NCI-H774 (cell line): ENCODE measurements around the gene CREB5.
A peak's percentile ranks its signal among the peaks of the same experiment; 100 is the strongest.

Experiments used
- DNase-seq: peaks from one replicate; lab custom pipeline; 2025; lab: John Stamatoyannopoulos, UW

The CREB5 gene

DNA sequence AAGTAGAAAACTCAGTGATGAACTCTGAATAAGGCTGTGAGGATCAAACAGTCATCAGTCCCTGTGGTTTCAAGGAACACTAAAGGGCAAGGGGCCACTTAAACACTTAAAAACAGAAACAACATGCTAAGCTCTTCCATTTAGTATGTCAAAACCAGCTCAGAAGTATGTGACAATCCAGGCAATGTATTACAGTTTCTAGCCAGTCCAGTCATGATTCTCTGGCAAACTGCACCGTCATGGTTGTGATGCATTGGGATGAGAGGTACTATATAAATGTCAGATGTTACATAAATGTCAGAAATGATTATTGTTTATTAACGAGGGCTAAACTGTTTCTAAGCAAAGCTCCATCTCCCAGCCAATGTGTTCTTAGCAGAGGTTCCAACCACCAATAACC lies 4.7 kb upstream of the CREB5 start:
- no peak for DNase-seq

DNA sequence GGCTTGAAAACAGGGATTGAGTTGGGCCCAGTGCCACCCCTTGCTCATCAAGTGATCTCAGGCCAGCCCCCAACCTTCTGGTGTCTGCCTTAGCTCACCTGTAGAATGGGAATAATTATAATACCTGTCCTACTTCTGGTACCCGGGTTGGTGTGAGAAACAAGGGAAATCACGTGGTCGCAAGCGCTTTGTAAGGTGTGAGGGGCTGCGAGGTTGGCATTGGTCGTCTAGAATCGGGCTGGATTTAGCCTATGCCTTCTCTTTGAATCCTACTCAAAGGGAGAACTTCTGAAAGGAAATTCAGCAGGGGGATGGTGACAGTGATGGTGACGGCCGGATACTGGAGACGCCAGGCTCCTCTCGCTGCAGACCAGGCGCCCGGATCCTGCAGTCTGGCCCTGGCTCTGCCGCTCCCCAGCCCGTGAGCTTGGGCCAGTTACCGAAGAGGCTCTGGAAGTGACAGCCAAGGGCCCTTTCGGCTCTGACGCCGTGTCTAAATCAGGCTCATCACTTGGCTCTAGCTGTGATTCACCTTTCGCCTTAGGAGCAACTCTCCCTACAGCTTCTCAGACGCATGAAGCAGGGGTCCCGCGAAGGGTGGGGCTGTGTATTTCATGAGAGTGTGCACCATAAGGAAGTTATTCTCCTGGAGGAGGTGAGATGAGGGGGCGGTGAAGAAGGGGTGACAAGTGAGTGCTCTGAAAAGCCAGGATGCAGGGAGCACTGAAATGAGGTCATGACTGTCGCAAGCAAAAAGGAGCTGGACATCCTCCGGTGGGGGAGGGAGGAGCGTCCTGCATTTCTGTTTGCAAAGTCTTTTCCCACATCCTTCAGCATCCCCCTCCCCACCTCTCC lies 4.0 kb upstream of the CREB5 start:
- no peak for DNase-seq

DNA sequence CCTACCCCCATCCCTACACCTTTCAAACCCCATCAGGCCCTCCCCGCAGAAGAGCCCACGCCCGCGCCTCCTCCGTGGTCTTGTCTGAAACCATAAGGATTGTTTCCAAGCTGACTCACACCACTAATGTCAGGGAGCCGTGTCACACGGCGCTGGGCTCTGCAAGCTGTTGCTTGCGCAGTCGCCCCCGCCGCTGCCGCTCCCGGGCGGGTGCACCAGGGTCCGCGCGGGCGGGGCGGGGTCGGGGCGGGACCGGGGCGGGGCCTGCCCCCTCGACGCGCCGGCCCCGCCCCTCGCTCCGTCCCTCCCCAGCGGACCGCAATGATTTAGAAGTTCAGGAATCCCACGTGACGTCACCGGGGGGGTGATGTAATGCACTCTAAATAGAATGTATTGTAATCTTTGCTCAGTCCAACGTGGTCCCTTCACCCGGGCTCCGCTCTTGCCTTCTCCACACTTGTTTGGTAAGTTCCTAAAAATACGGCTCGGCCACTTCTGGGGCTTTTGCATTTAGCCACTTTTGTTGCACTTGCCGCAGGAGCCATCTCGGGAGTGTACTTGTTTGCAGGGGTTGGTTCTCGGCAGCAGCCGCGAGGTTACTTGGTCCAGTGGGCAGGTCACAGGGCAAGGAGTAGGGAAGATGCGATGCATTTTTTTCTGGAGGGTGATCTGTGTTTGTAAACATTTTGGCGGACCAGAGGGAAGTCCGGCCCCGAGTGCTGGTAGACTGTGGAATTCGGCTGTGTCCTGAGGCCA lies 3.2 kb upstream of the CREB5 start:
- DNase-seq, result peak; percentile 81

DNA sequence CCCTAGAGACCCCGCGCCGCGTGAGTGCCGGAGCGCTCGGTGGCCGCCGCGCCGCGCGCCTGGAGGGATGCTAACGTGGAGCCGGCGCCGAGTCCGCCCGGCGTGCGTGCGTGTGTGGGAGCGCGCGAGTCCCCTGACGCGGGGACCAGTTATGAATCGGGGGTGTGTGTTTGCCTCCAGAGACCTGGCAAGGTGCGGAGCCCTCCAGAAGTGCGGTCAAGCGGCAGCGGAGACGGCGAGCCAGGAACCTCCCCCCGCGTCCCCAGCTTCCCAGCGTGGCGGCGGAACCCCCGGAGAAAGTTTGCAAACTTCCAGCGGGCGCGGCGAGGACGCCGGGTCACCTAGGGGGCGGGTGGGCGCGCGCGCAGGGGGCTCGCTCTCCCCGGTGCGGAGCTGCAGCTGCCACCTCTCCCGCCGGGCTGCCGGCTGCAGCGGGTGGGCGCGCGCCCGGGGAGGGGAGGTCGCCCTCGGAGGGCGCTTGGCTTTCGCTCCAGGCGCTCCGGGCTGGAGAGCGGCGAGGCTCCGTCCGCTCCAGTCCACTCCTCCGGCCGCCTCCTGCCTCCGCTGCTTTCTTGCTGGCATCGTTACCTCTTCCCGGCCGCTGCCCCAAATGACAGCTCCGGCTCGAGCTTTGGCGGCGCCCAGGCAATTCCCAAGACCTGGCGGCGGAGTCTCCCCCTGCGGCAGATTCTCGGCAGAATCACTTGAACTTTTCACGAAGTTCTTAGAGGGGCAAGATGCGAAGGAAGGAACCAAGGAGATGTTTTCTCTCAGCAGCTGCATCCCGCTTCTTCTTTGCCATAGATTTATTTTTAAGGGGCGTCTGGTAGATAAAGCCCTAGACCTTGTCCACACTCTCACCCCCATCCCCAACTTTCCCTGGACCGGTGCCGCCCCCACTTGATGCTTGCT lies 2.3 kb upstream of the CREB5 start:
- DNase-seq, result no peak

DNA sequence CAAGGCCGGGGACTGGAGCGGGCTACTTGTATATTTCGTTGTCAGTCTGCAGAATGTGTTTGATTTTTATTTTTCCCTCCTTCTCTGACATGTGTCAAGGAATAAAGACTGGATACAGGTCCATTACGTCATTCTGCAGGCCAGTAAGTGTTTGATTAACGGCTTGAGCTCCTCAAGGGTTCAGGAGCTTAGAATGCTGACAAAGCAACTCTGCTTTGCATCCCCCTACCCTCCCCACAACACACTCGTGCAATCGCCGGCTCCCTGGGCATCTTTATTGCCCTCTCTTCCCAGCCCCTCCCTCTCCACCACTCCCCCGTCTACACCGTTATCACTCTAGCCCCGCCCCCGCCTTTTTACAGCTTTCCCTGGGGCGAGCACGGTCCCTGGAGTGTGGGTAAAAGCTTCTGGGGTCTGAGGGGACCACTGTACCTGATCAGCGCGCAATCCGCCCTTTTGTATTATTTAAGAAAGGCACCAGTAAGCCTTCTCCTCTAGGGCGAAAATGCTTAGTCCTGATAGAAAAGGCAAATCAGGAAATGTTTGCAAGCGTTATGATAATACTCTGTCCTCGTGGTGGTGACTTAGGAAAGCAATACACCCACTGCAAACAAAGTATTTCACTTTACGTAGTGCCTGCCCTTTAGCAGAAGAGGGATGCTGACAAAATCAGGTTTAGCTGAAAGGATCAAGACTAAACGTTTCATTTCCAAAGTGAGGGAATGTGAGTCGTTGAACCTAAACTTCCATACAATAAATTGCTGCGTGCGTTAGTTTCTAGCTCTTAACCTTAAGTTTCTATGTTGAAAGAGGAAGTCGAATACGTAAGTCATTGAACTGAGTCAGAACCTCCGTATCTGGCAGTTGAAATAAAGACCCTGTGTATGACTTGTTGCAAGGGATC lies 1.4 kb upstream of the CREB5 start:
- DNase-seq, result no peak

DNA sequence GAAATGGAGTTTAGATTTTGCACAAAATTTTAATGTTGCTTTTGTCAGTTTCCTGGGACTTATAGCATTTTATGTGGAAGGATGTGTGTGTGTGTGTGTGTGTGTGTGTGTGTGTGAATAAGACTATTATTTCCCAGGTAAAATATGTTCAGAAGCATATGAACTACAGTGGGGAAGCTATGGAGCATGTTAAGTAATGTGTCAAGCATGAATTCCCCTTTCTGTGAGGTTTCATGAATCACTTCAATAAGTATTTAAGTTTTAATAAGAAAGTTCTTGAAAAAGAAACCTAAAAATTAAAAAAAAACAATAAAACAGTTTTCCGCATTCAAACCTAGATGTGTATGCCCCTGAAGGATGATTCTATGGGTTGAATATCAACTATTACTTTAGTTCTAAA lies 693 bp downstream of the CREB5 start:
- DNase-seq, result no peak

DNA sequence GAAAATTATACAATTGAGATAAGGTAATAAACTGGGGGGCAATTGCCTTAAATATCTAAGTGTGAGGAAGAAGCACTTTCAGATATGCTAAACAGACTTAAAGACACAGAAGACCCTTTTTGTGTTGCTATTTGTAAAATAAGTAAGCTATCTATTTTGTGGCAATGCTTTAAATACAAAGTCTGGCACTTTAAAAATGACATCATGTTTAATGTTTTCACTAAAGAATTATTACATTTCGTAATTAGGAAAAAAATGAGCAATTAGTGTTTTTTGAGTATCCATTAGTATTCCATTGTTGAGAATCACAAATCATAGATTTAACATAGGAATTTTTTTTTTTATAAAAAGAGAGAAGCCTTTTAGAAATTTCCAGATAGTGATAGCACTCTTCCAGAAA lies 2.1 kb downstream of the CREB5 start:
- no peak for DNase-seq

DNA sequence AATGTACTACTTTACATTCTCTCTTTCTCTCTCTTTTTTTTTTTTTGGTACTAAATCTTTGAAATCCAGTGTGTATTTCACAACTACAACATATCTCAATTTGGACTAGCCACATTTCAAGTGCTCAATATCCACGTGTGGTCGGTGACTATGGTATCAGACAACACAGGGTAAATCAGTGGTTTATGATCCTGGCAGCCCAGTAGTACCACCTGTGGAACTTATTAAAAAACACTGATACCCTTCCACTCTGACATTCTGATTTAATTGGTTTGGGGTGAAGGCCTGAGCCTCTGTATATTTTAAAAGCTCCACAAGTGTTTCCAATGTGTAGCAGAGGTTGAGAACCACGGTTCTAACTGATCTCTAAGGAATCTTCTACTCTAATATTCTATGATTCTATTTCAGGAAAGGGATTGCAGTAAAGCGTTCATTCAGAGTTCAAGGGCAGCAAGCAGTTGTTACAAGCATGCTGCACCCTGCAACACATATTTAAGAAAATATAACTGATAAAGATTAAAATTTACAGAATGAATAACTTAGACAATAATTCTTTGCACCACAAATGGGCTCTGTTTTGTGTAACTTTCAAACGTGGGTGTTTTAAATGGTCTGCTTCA lies 5.1 kb downstream of the CREB5 start:
- DNase-seq, result no peak

DNA sequence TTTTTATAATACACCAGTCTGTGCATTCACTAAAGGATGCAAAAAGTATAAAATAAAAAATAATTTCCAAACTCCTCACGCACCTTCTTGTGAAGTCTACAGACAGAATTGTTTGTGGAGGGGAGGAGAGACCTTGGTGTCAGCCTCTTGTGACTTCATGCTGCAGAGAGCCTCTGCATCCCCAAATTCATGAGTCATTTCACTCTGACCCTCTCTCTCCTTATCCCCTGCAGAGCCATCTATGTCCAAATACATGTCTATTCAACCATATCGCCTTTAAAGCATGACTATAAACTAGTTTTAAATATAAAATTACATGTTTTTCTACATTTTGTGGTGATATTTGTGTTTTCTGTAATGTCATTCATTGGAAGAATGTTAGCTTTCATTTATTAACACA lies 6.0 kb downstream of the CREB5 start:
- DNase-seq, result no peak

DNA sequence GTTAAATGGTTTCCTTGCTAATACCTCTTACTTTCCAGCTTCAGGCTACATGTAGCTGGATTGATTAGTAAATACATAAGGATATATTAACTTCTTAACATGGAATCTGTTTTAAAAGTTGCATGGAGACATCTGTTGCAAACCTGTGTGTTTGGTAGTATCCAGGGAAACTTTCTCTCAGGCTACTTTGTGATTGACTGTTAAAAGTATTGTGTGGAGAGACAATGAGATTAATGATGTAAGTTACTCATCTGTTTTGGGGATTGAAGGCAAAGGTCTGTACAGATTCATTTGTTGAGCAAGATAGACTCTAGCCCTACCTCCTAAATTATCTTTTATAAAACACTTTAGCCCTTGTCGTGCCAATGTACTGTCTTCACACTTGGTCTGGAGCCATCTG lies 6.6 kb downstream of the CREB5 start:
- DNase-seq, result no peak

DNA sequence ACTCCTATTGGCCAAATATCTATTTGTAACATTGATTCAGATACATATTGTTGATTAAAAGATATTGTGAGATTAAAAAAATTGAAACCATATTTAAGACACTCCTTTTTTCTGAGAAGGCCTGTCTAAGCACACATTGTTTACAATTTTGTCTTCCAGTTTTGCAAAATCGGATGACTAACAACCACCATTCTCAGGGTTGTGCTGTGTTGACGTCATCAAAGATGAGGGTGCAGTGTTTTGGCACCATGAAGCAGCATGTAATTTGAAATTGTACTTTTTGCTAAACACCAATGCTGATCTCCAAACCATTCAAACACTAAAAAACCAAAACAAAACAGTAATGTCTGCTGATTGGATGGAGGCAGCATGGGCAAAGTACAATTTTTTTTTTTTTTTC lies 7.4 kb downstream of the CREB5 start:
- DNase-seq, result no peak

DNA sequence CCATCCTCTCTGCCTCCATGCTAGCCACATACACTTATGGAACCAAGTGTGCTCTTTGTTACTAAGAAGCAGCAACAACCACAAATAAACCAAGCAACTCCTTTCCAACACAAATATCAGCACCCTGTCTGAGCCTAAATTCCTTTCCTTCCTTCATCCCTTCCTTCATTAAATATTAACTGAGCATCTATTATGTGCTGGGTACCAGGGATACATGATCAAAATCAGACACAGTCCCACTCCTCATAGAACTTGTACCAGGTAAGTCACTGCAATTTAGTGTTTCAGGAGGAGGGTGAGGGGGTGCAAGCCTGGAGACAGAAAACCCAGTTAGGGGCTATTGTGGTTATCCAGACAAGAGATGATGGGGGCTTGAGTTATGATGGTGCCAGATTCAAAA lies 10.8 kb downstream of the CREB5 start:
- no peak for DNase-seq

DNA sequence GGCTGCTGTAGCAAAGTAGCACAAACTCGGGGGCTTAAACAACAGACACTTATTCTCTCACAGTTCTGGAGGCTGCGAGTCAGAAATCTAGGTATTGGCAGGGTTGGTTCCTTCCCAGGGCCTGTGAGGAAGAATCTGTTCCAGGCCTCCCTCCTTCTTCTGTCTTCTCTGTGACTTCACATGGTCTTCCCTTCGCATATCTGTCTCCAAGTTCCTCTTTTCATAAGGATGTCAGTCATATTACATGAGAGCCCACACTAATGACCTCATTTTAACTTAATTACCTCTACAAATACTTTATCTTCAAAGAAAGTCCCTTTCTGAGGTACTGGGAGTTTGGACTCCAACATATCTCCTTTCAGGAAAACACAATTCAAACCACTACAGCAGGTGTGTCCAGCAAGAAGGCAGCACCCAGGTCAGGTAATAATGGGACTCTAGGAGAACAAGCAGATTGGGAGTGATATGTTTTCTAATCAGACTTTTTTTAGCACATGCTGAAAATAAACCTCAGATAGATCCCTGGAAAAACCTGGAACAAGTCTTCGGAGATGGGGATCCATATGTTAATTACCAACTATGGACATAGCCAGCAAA lies 11.7 kb downstream of the CREB5 start:
- DNase-seq, result no peak

DNA sequence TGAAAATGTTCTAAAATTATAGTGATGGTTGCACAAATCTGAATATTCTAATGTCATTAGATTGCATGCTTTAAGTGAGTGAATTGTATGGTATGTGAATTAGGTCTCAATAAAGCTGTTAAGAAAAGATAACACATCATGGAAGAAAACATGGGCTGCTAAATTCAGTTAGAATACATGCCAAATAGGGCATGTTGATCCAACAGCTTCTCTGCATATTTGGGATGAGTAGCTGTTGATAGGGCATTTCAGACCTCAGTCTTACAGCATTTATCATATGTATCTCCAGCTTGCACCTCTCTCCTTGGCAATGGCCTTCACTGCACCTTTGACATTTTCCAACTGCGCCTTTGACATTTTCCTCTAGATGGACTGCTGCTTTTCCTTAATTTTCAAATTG lies 13.2 kb downstream of the CREB5 start:
- no peak for DNase-seq

DNA sequence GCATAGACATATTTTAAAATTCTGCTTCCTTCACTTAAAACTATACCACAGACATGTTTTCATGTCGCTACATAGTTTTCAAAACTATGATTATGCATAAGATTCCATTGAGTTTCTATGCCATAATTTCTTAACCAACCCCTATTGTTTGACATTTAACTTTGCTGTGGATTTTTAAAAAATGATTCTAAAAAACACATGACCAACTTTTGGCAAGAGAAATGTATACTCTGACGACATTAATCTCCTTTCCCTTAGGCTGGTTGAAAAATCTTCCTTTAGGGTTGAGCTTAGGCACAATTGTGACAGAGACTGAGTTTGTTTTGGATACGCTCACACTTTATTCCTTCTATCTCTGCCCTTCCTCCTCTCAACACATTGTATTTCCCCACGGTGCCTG lies 14.9 kb downstream of the CREB5 start:
- no peak for DNase-seq

DNA sequence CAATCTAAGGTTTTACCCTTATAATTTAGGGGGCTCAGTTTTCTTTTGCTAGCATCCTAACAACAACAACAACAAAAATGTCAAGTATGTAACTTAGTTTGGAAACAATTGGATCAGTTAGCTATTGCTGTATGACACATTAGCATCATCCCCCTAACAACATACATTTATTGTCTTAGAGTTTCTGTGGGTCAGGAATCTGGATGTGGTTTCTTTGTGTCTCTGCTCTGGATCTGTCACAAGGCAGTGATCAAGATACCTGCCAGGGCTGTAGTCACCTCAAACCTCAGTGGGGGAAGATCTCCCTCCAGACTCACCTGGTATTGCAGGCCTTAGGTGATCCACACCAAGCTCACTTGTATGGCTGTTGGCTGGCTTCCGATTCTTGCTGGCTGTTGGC lies 18.3 kb downstream of the CREB5 start:
- no peak for DNase-seq

DNA sequence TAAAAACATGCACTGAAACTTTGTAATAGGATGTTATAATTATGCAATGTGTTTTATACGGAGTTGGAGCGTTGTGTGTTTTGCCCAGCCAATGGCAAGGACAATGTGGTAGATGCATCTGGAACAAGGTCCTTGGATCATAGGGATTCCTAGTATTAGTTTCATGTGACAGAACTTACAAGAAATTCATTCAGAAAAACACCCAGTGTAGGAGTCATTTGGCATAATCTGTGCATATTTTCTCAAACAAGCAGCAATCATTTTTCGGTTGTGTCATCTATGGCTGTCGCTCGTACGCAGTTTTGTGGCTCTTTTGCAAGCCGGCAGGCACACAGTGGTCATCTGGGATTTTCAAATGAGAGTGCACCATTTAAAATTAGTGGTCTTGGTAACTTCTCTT lies 19.8 kb downstream of the CREB5 start:
- no peak for DNase-seq

DNA sequence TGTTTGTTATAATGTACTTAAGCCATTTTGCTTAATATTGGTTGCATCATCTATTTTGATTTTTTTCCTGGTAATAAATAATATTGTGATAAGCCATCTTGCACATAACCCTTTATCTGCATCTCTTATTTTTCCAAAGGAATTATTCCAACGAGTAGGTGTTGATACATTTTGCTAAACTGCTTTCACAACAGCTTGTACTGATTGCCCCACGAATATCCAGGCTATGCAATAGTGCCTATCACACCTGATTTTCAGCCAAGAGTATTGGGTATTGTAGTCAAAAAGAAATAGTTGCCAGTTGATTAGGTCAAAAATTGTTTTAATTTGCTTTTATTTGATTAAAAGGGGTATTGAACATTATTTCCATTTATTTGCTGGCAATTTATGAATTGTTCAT lies 20.7 kb downstream of the CREB5 start:
- no peak for DNase-seq

DNA sequence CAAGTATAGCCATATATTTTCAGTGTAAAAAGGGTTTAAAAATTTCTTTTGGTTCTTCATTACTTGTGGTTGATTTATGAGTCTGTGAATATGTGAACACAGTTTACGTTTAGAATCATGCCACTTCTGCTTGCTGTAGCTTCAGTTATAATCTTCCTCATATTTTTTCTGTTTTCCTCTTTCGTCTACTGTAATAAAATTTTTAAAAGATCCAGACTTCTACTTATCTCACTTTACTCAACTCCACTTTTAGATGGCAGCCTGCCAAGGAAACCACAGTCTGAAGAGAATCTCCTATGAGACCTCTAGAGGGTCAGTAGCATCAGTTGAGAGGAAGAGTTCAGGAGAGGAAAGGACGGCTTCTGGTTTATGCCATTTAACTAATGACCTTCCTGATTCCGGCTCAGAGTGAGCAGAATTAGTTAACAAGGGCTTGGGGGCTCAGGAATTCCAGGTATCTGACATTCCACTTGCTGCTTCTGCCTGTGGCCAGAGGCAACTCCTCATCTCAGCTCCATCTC lies 21.4 kb downstream of the CREB5 start:
- no peak for DNase-seq

DNA sequence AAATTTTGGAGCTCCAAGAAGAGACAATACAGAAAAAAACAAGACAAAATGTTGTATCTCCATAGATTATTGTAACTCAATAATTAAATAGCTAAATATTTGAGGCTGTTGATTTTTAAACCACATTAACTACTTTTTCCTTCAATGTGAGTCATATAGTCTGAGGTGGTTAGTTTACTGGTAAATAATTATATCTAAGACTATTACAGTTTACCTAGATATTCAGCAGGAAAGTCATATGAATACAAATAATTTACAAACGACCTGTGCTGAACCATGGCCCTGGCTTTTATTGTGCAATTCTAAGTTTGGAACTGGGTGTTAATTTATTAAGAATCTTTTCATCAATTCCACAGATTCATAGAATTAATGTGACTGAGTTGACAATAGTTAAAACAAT lies 22.2 kb downstream of the CREB5 start:
- no peak for DNase-seq
